HL-60/S4 (cell line): Measurements from ENCODE around the gene STYXL1.

Source experiments
- in situ Hi-C: fragments of 300-500 bp; cut with MboI; formaldehyde crosslinking; loops from 2 replicates; pipeline ENCODE4 v1.14.3; 2022; ENCODE audit warnings: low sequenced_read_pairs

The STYXL1 gene

GRCh38 chr7:75995052-75995471, 52.7 kb downstream of the STYXL1 start:
- in situ Hi-C loops, result no loop called here

GRCh38 chr7:75994388-75995051, 53.3 kb downstream of the STYXL1 start, which contains the start of gene TMEM120A:
TMEM120A (minus strand) TSS chr7:75994595; CDS start chr7:75994570, 25 bp downstream.
- in situ Hi-C loops, result no loop called here

- in situ Hi-C loops, result no loop called here
These were observed 54.0 kb downstream of the STYXL1 start for GRCh38 chr7:75993689-75994387.

- in situ Hi-C loops, result no loop called here
These were observed 55.6 kb downstream of the STYXL1 start for GRCh38 chr7:75992083-75992755.

GRCh38 chr7:75991531-75992082, 56.2 kb downstream of the STYXL1 start:
- in situ Hi-C loops, result no loop called here

- in situ Hi-C loops, result no loop called here
These were observed 58.1 kb downstream of the STYXL1 start for GRCh38 chr7:75989500-75990388.

GRCh38 chr7:75988568-75989499, 59.0 kb downstream of the STYXL1 start:
- in situ Hi-C loops, result no loop called here

GRCh38 chr7:75987805-75988567, 59.8 kb downstream of the STYXL1 start:
- in situ Hi-C loops, result no loop called here

- in situ Hi-C loops, result no loop called here
These were observed 60.6 kb downstream of the STYXL1 start for GRCh38 chr7:75987026-75987804.

- in situ Hi-C loops, result no loop called here
These were observed 61.5 kb downstream of the STYXL1 start for GRCh38 chr7:75986147-75986781.

- in situ Hi-C loops, result no loop called here
These were observed 62.2 kb downstream of the STYXL1 start for GRCh38 chr7:75985518-75986146.

GRCh38 chr7:75985009-75985517, 62.7 kb downstream of the STYXL1 start:
- in situ Hi-C loops, result no loop called here

- in situ Hi-C loops, result no loop called here
These were observed 63.4 kb downstream of the STYXL1 start for GRCh38 chr7:75984130-75985008.

- in situ Hi-C loops, result no loop called here
These were observed 64.2 kb downstream of the STYXL1 start for GRCh38 chr7:75983471-75984129.

- in situ Hi-C loops, result no loop called here
These were observed 65.3 kb downstream of the STYXL1 start for GRCh38 chr7:75982306-75983064.
